ENCODE measurements around the gene IGSF21. TPM values are rescaled to one million over a fixed set of nuclear protein-coding genes. Genes with fewer than 3 reads are reported as not detected.

The IGSF21 gene
- total RNA-seq, 2 experiments from 2014 or later = not detected

DNA sequence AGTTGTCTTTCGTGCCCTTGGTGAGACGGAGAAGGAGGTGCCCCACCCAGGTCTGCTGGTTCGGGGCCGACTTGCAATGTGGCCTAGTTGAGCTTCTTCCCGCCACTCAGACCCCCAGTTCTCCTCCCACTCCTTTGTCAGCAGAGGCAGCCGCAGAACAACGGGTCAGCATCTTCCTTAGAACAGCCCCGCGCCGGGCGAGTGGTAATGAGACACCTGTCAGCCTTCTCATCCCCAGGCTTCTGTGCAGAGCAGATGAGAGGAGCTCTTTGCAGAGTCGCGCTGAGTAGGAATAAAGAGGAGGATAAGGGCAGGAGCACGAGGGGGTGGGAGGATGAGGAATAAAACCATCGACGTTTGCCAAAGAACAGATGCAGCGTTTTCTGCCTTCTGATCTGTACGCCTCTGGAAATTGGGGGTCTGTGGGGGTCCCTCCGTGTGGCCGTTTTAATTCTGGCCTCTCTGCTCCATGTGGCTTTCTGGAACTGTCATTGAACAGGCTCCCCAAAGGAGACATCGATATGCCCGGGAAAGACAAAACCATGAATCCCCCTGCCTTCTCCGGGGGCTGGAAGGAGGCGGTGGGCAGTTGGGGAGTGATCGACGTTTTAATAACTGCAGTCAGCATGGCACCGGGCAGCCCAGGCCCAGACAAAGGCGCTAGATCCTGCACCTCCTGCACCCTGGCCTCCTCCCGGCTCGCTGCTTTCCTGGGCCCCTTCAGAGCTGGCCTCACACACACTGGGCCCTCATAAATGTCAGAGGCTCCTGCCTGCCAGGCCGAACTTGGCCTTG is 27.5 kb upstream of the IGSF21 start:
- Mint-ChIP-seq H3K27ac (no peak overlapping the region), H3K9me3 (no peaks in the 10 kb centered on the region), H3K36me3 (ENCODE audit: low read depth) (no peaks in the 10 kb centered on the region), H3K27me3 (ENCODE audit: low read depth) (peaks cover 4% of the 10 kb centered on the region), H3K4me1 (ENCODE audit: low read depth) (no peaks in the 10 kb centered on the region), H3K4me3 (no peak overlapping the region)
- DNase-seq = no peak
- intact Hi-C loops (cut with micrococcal nuclease) = no loop called here
- CTCF ChIA-PET = no interaction called here

DNA sequence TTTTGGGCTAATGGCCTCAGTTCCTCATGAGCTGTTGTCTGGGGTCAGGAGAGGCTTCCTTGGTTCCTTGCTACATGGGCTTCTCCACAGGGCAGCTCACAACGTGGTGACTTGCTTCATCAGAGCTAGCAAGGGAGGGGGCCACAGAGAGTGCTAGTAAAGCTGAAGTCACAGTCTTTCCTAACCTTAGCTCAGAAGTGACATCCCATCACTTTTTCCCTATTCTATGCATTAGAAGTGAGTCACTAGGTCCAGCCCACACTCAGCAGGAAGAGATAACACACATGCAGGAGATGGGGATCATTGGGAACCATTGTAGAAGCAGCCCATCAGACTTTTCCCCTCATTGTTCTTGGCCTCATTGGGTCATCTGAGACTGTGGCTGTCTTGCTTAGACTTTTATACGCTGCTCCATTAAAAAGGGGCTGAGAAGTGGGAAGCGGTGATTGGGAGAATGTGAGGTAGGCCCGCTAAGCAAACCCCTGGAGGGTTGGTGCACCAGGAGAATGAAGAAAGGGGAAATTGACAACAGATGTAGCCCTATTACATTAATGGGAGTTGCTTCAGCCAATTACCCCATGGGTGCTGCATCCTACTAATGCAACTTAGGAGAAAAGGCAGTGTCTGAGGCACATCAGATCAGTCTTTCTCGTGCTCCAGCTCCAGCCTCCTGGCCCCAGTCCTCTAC is 22.1 kb upstream of the IGSF21 start:
- DNase-seq = no peak
- intact Hi-C loops (cut with micrococcal nuclease) = no loop called here
- Mint-ChIP-seq H3K36me3 (ENCODE audit: low read depth) (no peaks in the 10 kb centered on the region), H3K27me3 (ENCODE audit: low read depth) (peaks cover 6% of the 10 kb centered on the region), H3K27ac (no peak overlapping the region), H3K9me3 (no peaks in the 10 kb centered on the region), H3K4me3 (no peak overlapping the region), H3K4me1 (ENCODE audit: low read depth) (no peaks in the 10 kb centered on the region)
- CTCF ChIA-PET = interaction anchor here (0.6 kb wide), 1 partner anchor 449 kb away, joined by 4 read pairs; no protein-coding TSS in a partner anchor

DNA sequence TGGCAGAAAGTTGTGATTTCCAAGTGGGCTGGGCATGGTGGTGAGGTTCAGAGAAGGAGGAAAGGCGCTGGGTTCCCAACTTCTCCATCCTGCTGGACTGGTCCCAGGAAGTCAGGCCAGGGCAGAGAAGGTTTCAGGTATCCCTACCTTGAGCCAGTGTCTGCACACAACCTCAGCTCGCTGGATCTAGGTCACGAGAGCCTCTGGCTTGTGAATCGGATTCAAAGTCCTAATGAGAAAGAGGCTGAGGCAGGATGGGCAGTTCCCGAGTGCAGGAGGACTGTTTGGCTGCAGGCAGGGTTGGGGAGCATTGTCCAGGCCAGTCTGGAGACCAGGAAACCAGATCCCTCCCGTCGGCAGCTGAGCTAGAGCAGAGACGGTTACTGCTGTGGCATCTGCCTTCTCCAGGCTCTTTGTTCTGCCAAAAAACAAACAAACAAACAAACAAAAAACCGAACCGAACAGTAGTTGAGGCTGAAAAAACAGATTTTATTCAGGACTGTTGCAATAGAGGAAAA is 19.5 kb upstream of the IGSF21 start:
- no peak overlapping the region for H3K27ac Mint-ChIP-seq

DNA sequence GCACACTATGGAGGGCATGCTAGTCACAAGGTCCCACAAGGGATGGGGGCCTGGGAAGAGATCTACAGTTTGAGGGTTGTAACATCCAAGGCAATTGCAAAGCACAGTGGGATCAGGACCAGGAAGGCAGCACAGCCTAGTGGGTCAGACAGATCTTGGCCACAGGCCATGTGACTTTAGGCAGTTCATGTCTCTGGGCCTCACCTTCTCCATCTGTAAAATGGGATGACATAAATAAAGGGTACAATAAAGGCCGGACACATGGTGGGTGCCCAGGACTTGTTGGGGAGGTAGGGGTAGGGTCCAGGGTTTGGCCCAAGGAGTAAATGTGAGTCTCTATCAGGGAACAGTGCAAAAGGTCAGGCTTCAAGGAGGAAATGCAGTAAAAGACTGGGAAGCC is 18.1 kb upstream of the IGSF21 start:
- peaks cover 22% of the 10 kb centered on the region for H3K27me3 Mint-ChIP-seq (ENCODE audit: low read depth)
- H3K9me3 Mint-ChIP-seq = no peaks in the 10 kb centered on the region
- intact Hi-C loops (cut with micrococcal nuclease) = no loop called here
- CTCF ChIA-PET = interaction anchor here (1.2 kb wide), 1 partner anchor 10 kb away, joined by 8 read pairs; no protein-coding TSS in a partner anchor
- no peaks in the 10 kb centered on the region for H3K36me3 Mint-ChIP-seq (ENCODE audit: low read depth)
- H3K4me3 Mint-ChIP-seq = no peak overlapping the region
- no peaks in the 10 kb centered on the region for H3K4me1 Mint-ChIP-seq (ENCODE audit: low read depth)
- DNase-seq = no peak
- no peak overlapping the region for H3K27ac Mint-ChIP-seq

More for the DNA sequence above, 19.5 kb upstream of the IGSF21 start:
- intact Hi-C loops (cut with micrococcal nuclease) = no loop called here
- no peak for DNase-seq
- Mint-ChIP-seq H3K4me1 (ENCODE audit: low read depth) (no peaks in the 10 kb centered on the region), H3K36me3 (ENCODE audit: low read depth) (no peaks in the 10 kb centered on the region), H3K27me3 (ENCODE audit: low read depth) (peaks cover 21% of the 10 kb centered on the region), H3K4me3 (no peak overlapping the region), H3K9me3 (no peaks in the 10 kb centered on the region)
- CTCF ChIA-PET = no interaction called here

DNA sequence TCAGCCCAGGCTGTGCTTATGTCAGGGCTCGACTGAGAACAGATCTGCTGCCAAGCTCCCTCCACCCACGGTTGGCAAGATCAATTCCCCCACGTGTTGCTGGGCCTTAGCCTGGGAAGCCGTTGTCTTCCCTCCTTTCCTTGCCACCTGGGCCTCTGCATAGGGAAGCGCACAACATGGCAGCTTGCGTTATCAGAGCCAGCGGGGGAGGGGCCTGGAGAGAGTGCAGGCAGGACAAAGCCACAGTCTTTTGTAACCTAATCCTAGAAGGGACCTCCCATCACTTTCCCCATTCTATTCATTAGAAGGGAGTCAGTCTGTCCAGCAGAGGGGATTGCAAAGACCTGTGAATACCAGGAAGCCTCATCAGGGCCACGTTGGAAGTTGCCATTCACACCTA is 17.0 kb upstream of the IGSF21 start:
- Mint-ChIP-seq H3K4me1 (ENCODE audit: low read depth) (no peaks in the 10 kb centered on the region), H3K27ac (no peak overlapping the region), H3K36me3 (ENCODE audit: low read depth) (no peaks in the 10 kb centered on the region), H3K9me3 (no peaks in the 10 kb centered on the region), H3K4me3 (no peak overlapping the region), H3K27me3 (ENCODE audit: low read depth) (peaks cover 22% of the 10 kb centered on the region)
- CTCF ChIA-PET = interaction anchor here (1.2 kb wide), 1 partner anchor 9 kb away, joined by 8 read pairs; no protein-coding TSS in a partner anchor
- no peak for DNase-seq
- intact Hi-C loops (cut with micrococcal nuclease) = no loop called here

DNA sequence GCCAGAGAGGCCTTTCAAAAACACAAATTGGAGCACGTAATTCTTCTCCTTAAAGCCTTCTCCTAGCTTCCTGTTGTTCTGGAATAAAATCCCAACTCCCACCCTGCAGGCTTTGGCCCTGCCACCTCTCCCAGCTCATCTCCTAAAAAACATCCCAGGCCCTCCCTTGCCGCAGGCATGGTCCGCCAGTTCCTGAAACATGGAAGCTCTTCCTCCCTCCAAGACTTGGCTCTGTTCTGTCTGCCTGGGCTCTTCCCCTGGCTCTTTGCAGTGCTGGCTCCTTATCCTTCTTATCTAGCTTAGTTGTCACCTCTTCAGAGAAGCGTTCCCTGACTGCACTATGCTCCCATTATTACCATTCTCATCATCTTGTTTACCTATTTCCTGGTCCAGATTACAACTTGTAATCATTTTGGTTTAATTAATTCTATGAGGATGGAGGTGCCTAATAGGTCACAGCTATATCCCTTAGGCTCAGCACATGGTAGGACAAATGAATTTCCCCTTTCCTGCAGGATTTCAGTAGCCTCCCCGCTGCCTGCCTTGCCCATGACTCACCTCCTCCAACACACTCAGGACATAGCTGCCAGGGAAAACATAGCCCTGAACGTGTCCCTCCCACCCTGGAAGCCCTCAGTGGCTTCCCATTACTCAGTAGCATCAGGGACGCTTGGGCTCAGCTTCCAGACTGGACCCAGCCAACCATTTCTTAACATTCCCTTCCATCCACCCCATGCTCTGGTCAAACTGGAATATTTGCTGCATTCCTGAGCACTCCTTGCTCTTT is 15.7 kb upstream of the IGSF21 start:
- H3K27me3 Mint-ChIP-seq (ENCODE audit: low read depth) = peaks cover 22% of the 10 kb centered on the region
- H3K4me1 Mint-ChIP-seq (ENCODE audit: low read depth) = no peaks in the 10 kb centered on the region
- H3K27ac Mint-ChIP-seq = no peak overlapping the region
- no peak overlapping the region for H3K4me3 Mint-ChIP-seq
- CTCF ChIA-PET = interaction anchor here (1.1 kb wide), 1 partner anchor 9 kb away, joined by 3 read pairs; no protein-coding TSS in a partner anchor
- no peaks in the 10 kb centered on the region for H3K36me3 Mint-ChIP-seq (ENCODE audit: low read depth)
- DNase-seq = no peak
- intact Hi-C loops (cut with micrococcal nuclease) = no loop called here
- H3K9me3 Mint-ChIP-seq = no peaks in the 10 kb centered on the region

DNA sequence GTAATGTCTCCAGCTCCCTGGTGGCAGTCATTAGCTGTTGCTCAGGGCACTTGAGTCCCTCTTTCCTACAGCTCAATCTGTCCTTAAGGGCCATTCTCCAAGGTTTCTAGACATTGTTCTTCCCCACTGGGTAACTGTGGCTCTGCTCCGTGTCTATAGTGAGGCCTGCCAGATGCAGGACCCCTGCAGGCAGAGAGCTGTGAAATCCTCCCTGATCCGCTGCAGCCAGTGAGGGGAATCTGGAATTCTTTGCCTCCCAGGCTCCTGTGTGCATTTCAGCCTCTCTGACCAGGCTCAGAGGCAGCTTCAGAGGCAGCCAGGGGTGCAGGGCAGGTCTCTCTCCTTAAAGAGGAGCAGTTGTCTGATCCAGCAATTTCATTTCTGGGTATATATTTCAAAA is 14.4 kb upstream of the IGSF21 start:
- no peak overlapping the region for H3K27ac Mint-ChIP-seq
- no peaks in the 10 kb centered on the region for H3K9me3 Mint-ChIP-seq
- H3K27me3 Mint-ChIP-seq (ENCODE audit: low read depth) = peaks cover 17% of the 10 kb centered on the region
- no peak for DNase-seq
- intact Hi-C loops (cut with micrococcal nuclease) = no loop called here
- no peaks in the 10 kb centered on the region for H3K36me3 Mint-ChIP-seq (ENCODE audit: low read depth)
- CTCF ChIA-PET = no interaction called here
- no peaks in the 10 kb centered on the region for H3K4me1 Mint-ChIP-seq (ENCODE audit: low read depth)
- H3K4me3 Mint-ChIP-seq = no peak overlapping the region

DNA sequence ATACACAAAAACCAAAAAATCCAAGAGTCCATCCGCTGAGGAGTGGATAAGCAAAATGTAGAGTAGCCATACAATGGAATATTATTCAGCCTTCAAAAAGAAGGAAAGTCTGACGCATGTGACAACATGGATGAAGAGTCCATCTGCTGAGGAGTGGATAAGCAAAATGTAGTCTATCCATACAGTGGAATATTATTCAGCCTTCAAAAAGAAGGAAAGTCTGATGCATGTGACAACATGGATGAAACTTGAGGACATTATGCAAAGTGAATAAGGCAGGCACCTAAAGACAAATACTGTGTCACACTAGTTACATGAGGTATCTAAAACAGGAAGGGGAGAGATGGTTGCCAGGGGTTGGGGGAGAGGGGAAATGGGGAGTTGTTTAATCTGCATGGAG is 14.0 kb upstream of the IGSF21 start:
- DNase-seq = no peak
- CTCF ChIA-PET = no interaction called here
- peaks cover 17% of the 10 kb centered on the region for H3K27me3 Mint-ChIP-seq (ENCODE audit: low read depth)
- intact Hi-C loops (cut with micrococcal nuclease) = no loop called here
- no peak overlapping the region for H3K27ac Mint-ChIP-seq
- H3K4me3 Mint-ChIP-seq = no peak overlapping the region
- H3K4me1 Mint-ChIP-seq (ENCODE audit: low read depth) = no peaks in the 10 kb centered on the region
- H3K9me3 Mint-ChIP-seq = no peaks in the 10 kb centered on the region
- no peaks in the 10 kb centered on the region for H3K36me3 Mint-ChIP-seq (ENCODE audit: low read depth)

DNA sequence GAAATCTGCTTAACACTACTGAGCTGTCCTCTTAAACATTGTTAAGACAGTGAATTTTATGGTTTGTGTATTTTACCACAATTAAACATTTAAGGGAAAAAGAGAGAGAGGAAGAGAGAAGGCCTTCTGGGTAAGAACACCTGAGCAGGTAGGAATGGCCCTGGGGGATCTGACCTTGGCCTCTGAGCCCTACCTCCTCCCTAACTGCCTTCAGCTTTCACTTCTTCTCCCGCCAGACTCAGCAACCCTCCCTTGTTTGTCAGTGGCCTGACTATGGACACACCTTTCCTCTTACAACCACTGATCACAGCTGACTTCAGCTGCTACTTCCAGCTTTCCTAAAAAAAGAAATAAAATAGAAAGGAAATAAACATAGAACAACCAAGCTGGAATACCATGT is 13.5 kb upstream of the IGSF21 start:
- H3K4me3 Mint-ChIP-seq = no peak overlapping the region
- no peak overlapping the region for H3K27ac Mint-ChIP-seq
- DNase-seq = no peak
- no peaks in the 10 kb centered on the region for H3K36me3 Mint-ChIP-seq (ENCODE audit: low read depth)
- peaks cover 17% of the 10 kb centered on the region for H3K27me3 Mint-ChIP-seq (ENCODE audit: low read depth)
- CTCF ChIA-PET = no interaction called here
- H3K4me1 Mint-ChIP-seq (ENCODE audit: low read depth) = no peaks in the 10 kb centered on the region
- intact Hi-C loops (cut with micrococcal nuclease) = no loop called here
- no peaks in the 10 kb centered on the region for H3K9me3 Mint-ChIP-seq

DNA sequence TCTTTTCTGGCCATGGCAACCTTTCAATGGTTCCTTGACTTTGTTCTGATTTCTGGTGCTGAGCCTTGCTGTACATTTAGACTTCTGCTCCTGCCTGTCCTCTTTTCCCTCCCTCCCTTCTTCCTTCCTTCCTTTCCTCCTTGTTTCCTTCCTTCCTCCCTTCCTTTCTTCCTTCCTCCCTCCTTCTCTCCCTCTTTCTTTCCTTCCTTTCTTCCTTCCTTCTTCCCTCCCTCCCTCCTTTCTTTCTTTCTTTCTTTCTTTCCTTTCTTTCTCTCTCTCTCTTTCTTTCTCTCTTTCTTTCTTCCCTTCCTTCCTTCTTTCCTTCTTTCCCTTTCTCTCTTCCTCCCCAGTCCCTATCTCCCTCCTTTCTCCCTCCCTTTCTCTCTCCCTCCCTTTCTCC is 10.4 kb upstream of the IGSF21 start:
- DNase-seq = no peak
- Mint-ChIP-seq H3K36me3 (ENCODE audit: low read depth) (no peaks in the 10 kb centered on the region), H3K9me3 (no peaks in the 10 kb centered on the region), H3K27me3 (ENCODE audit: low read depth) (peaks cover 24% of the 10 kb centered on the region), H3K4me1 (ENCODE audit: low read depth) (no peaks in the 10 kb centered on the region), H3K4me3 (no peak overlapping the region), H3K27ac (no peak overlapping the region)
- intact Hi-C loops (cut with micrococcal nuclease) = no loop called here
- CTCF ChIA-PET = no interaction called here

DNA sequence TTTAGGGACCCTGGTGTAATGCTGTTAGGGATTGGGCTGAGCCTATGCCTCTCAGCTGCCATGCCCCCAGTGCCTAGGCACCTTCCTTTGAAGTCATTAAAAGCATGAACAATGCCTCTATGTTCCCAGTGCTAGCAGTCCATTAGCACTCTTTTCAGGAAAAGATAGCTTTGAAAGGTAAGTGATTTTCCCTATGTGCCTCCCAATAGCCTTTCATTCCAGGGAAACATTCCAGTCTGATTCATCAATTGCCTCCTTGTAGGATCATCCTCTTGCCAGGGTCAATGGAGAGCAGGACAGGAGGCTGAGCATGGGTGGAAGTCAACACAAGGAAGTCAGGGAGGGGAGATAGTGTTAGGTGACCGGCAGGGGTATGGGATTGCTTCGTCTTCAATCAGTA is 8.6 kb upstream of the IGSF21 start:
- intact Hi-C loops (cut with micrococcal nuclease) = no loop called here
- Mint-ChIP-seq H3K4me1 (ENCODE audit: low read depth) (no peaks in the 10 kb centered on the region), H3K27me3 (ENCODE audit: low read depth) (peaks cover 28% of the 10 kb centered on the region), H3K9me3 (no peaks in the 10 kb centered on the region), H3K4me3 (no peak overlapping the region), H3K36me3 (ENCODE audit: low read depth) (no peaks in the 10 kb centered on the region), H3K27ac (no peak overlapping the region)
- CTCF ChIA-PET = interaction anchor here (2.0 kb wide), 1 partner anchor 9 kb away, joined by 8 read pairs; no protein-coding TSS in a partner anchor
- DNase-seq = no peak

DNA sequence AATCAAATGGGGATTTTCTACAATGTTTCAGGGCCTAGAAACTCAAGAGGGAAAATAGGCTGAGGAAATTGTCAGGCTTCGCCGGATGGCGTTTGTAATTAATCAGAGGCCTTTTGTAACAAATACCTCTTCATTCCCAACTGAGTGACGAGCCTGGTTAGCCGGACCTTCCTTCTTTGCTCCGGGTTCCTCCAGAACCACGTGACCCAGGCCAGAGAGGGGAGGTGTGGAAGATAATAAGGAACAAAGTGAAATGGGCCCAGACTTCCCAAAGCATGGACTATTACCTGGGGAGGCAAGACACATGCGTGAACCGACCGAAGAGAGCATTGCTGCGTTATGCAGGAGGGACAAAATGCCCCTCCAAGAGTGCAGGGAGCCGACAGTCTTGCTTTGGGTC is 7.5 kb upstream of the IGSF21 start:
- Mint-ChIP-seq H3K36me3 (ENCODE audit: low read depth) (no peaks in the 10 kb centered on the region), H3K4me1 (ENCODE audit: low read depth) (no peaks in the 10 kb centered on the region), H3K27me3 (ENCODE audit: low read depth) (peaks cover 29% of the 10 kb centered on the region), H3K9me3 (no peaks in the 10 kb centered on the region), H3K27ac (no peak overlapping the region), H3K4me3 (no peak overlapping the region)
- intact Hi-C loops (cut with micrococcal nuclease) = loop anchor here (1.0 kb wide), 3 partner anchors 116 to 439 kb away; no protein-coding TSS in a partner anchor
- no peak for DNase-seq
- CTCF ChIA-PET = interaction anchor here (1.1 to 2.0 kb wide), 6 partner anchors 8 to 439 kb away, joined by 3 to 11 read pairs (median 6); no protein-coding TSS in a partner anchor

Data from activated naive CD4-positive, alpha-beta T cell treated with anti-CD3 and anti-CD28 coated beads for 36 hours (primary cell).